CD4-positive, alpha-beta memory T cell (primary cell): ENCODE data around the gene GRIN2C. TPM values are rescaled to one million over a fixed set of nuclear protein-coding genes. Genes with fewer than 3 reads are reported as not detected.
"Not testable (repeated sequence)": the region's sequence is repeated elsewhere in the genome, so short reads cannot be mapped to it uniquely, and the experiment has no call there.

ENCODE experiments used
- CTCF ChIA-PET: fragments of 350-600 bp; sonication (Branson Sonifier 250); formaldehyde crosslinking; loops from one replicate; lab custom pipeline; 2021; ENCODE audit warnings: inconsistent platforms; ENCODE audit not compliant: partially characterized antibody; lab: Charles Lee
- POLR2A ChIA-PET: fragments of 350-600 bp; sonication (Branson Sonifier 250); formaldehyde crosslinking; loops from one replicate; lab custom pipeline; 2021; ENCODE audit not compliant: partially characterized antibody; lab: Charles Lee
- DNase-seq, 5 donors: peaks; one replicate each; pipeline versions ENCODE4 v3.0.0 to v3.0.0-alpha.2; 2020 to 2022; ENCODE audit warnings: mixed read lengths in 1 of 5
- H3K27ac ChIP-seq: one replicate; pipeline ENCODE4 v1.7.0; 2013; ENCODE audit warnings: low read depth, low read length
- H3K27me3 ChIP-seq: 2 replicates; pipeline ENCODE4 v1.7.0; 2013; ENCODE audit warnings: mild to moderate bottlenecking, low read length, moderate library complexity; ENCODE audit not compliant: insufficient read depth
- H3K36me3 ChIP-seq: 2 replicates; pipeline ENCODE4 v1.7.0; 2013; ENCODE audit warnings: mild to moderate bottlenecking, low read length, moderate library complexity; ENCODE audit not compliant: insufficient read depth
- H3K4me1 ChIP-seq: 2 replicates; pipeline ENCODE4 v1.7.0; 2013; ENCODE audit warnings: mild to moderate bottlenecking, low read length, moderate library complexity; ENCODE audit not compliant: insufficient read depth
- H3K4me3 ChIP-seq, 2 donors: one replicate each; pipeline ENCODE4 v1.7.0; 2013; ENCODE audit warnings: low read length in 2 of 2, mild to moderate bottlenecking in 1 of 2
- H3K9me3 ChIP-seq, 2 donors: one replicate each; pipeline ENCODE4 v1.7.0; 2013; ENCODE audit warnings: low read length in 2 of 2, control low read depth in 1 of 2; ENCODE audit not compliant: control insufficient read depth in 1 of 2
- H3K27ac Mint-ChIP-seq, 7 donors: one replicate each; pipeline ENCODE4 v1.8.0; 2020 to 2021; ENCODE audit warnings: mixed read lengths in 7 of 7, mild to moderate bottlenecking in 6 of 7, inconsistent platforms in 3 of 7, moderate library complexity in 3 of 7
- H3K27me3 Mint-ChIP-seq, 2 donors: one replicate each; pipeline ENCODE4 v1.8.0; 2020 to 2021; ENCODE audit warnings: mixed read lengths in 2 of 2
- H3K36me3 Mint-ChIP-seq, 2 donors: one replicate each; pipeline ENCODE4 v1.8.0; 2020 to 2021; ENCODE audit warnings: mixed read lengths in 2 of 2, inconsistent platforms in 1 of 2, mild to moderate bottlenecking in 1 of 2
- H3K4me1 Mint-ChIP-seq, 4 donors: one replicate each; pipeline ENCODE4 v1.8.0; 2020 to 2021; ENCODE audit warnings: mixed read lengths in 4 of 4, mild to moderate bottlenecking in 1 of 4
- H3K4me3 Mint-ChIP-seq, 8 donors: one replicate each; pipeline ENCODE4 v1.8.0; 2020 to 2021; ENCODE audit warnings: mixed read lengths in 8 of 8, mild to moderate bottlenecking in 7 of 8, moderate library complexity in 6 of 8, inconsistent platforms in 3 of 8
- H3K9me3 Mint-ChIP-seq, 8 donors: one replicate each; pipeline ENCODE4 v1.8.0; 2020 to 2021; ENCODE audit warnings: mixed read lengths in 8 of 8, mild to moderate bottlenecking in 5 of 8, inconsistent platforms in 3 of 8, moderate library complexity in 1 of 8
- intact Hi-C: fragments of 100-400 bp; cut with micrococcal nuclease; formaldehyde crosslinking; loops from one replicate; pipeline ENCODE4 v1.15.1; 2023
- polyA plus RNA-seq, 2 donors: library from polyadenylated mRNA; unstranded; fragments of 300-500 nt; fragmentation: Illumina TruSeq; gene quantifications; one replicate each; pipeline ENCODE4 v1.2.3, GENCODE V29; 2021
- total RNA-seq, 2 experiments: library from RNA; stranded (reverse); gene quantifications; one replicate each; pipeline ENCODE4 v1.2.3, GENCODE V29; 2021

GRIN2C gene
- total and polyA plus RNA-seq, 4 experiments from 2014 or later: 0.09 TPM; not detected in 3

GRCh38 chr17:74873037-74873873 lies 13.6 kb upstream of the GRIN2C start:
- intact Hi-C loops: loop anchor here (1.0 to 5.0 kb wide), 4 partner anchors 21 to 416 kb away; partner anchors contain the start of genes NHERF1 and SLC25A19

GRCh38 chr17:74872313-74873036 lies 12.8 kb upstream of the GRIN2C start, which contains the start of gene FDXR:
Gene FDXR, minus strand, starts transcription at chr17:74872994. Its CDS starts 50 bp downstream, at chr17:74872944.
- no peaks in the 10 kb centered on the region for H3K36me3 ChIP-seq
- peaks cover 10 to 27% (median 17%) of the 10 kb centered on the region in 4 donors for H3K4me1 Mint-ChIP-seq
- no peaks in the 10 kb centered on the region for H3K9me3 ChIP-seq
- ChIA-PET CTCF (interaction anchor here (1.0 to 1.6 kb wide), 11 partner anchors 8 to 215 kb away, joined by 3 to 11 read pairs (median 4); partner anchors contain the start of gene RAB37), POLR2A (interaction anchor here (0.7 to 3.5 kb wide), 25 partner anchors 8 to 794 kb away, joined by 3 to 20 read pairs (median 6); partner anchors contain the start of genes GGA3, GRB2, HID1 and MIF4GD)
- H3K4me3 ChIP-seq: peak within 1 kb of the TSS; percentile 79 to 84
- H3K36me3 Mint-ChIP-seq: no peaks in the 10 kb centered on the region
- H3K9me3 Mint-ChIP-seq: peaks cover 0 to 2% (median 0%) of the 10 kb centered on the region in 8 donors
- peak within 1 kb of the TSS; percentile 90 to 98 (median 98) for H3K27ac Mint-ChIP-seq
- peaks cover 22% of the 10 kb centered on the region for H3K4me1 ChIP-seq
- H3K27me3 Mint-ChIP-seq: no peaks in the 10 kb centered on the region
- intact Hi-C loops: loop anchor here (1.0 to 5.0 kb wide), 4 partner anchors 20 to 417 kb away; partner anchors contain the start of genes NHERF1 and SLC25A19
- peak within 1 kb of the TSS; percentile 90 for H3K27ac ChIP-seq
- no peaks in the 10 kb centered on the region for H3K27me3 ChIP-seq
- peak within 1 kb of the TSS; percentile 87 to 98 (median 94) for H3K4me3 Mint-ChIP-seq
- DNase-seq: no peak

More at GRCh38 chr17:74873037-74873873, 13.6 kb upstream of the GRIN2C start:
- H3K36me3 ChIP-seq: no peaks in the 10 kb centered on the region
- DNase-seq: peak; percentile 97 to 100 (median 99)
- peaks cover 22% of the 10 kb centered on the region for H3K4me1 ChIP-seq
- peak overlapping the region; percentile 90 to 98 (median 98) for H3K27ac Mint-ChIP-seq
- H3K36me3 Mint-ChIP-seq: no peaks in the 10 kb centered on the region
- H3K27me3 ChIP-seq: no peaks in the 10 kb centered on the region
- peak overlapping the region; percentile 87 to 98 (median 94) for H3K4me3 Mint-ChIP-seq
- H3K4me3 ChIP-seq: peak overlapping the region; percentile 79 to 84
- no peaks in the 10 kb centered on the region for H3K9me3 ChIP-seq
- no peaks in the 10 kb centered on the region for H3K27me3 Mint-ChIP-seq
- peak overlapping the region; percentile 90 for H3K27ac ChIP-seq
- H3K4me1 Mint-ChIP-seq: peaks cover 10 to 27% (median 17%) of the 10 kb centered on the region in 4 donors
- peaks cover 0 to 2% (median 0%) of the 10 kb centered on the region in 8 donors for H3K9me3 Mint-ChIP-seq
- POLR2A ChIA-PET: interaction anchor here (0.7 to 3.5 kb wide), 26 partner anchors 8 to 794 kb away, joined by 3 to 20 read pairs (median 6); partner anchors contain the start of genes GGA3, GRB2, HID1 and MIF4GD
- CTCF ChIA-PET: interaction anchor here (0.7 to 1.6 kb wide), 10 partner anchors 9 to 216 kb away, joined by 3 to 11 read pairs (median 4); partner anchors contain the start of gene RAB37

- H3K4me1 Mint-ChIP-seq: peaks cover 10 to 27% (median 17%) of the 10 kb centered on the region in 4 donors
- POLR2A ChIA-PET: interaction anchor here (1.5 to 2.4 kb wide), 4 partner anchors 24 to 418 kb away, joined by 4 to 12 read pairs (median 8); partner anchors contain the start of gene SLC25A19
Observed at GRCh38 chr17:74871356-74872076, 11.8 kb upstream of the GRIN2C start.

GRCh38 chr17:74870512-74870911 lies 10.8 kb upstream of the GRIN2C start:
- H3K36me3 Mint-ChIP-seq: no peaks in the 10 kb centered on the region
- ChIA-PET CTCF (interaction anchor here (0.7 to 3.1 kb wide), 5 partner anchors 9 to 213 kb away, joined by 3 to 12 read pairs (median 6); partner anchors contain the start of gene GRIN2C), POLR2A (interaction anchor here (2.4 kb wide), 1 partner anchor 129 kb away, joined by 11 read pairs; no protein-coding TSS in a partner anchor)
- no peak overlapping the region for H3K27ac ChIP-seq
- intact Hi-C loops: loop anchor here (5.0 kb wide), 1 partner anchor 162 kb away; no protein-coding TSS in a partner anchor
- peaks cover 10 to 27% (median 17%) of the 10 kb centered on the region in 4 donors for H3K4me1 Mint-ChIP-seq
- H3K36me3 ChIP-seq: no peaks in the 10 kb centered on the region
- no peaks in the 10 kb centered on the region for H3K27me3 ChIP-seq
- H3K4me3 Mint-ChIP-seq: no peak overlapping the region
- DNase-seq: no peak
- H3K27me3 Mint-ChIP-seq: no peaks in the 10 kb centered on the region
- H3K27ac Mint-ChIP-seq: no peak overlapping the region
- peaks cover 0 to 2% (median 0%) of the 10 kb centered on the region in 8 donors for H3K9me3 Mint-ChIP-seq
- no peak overlapping the region for H3K4me3 ChIP-seq
- H3K9me3 ChIP-seq: no peaks in the 10 kb centered on the region
- H3K4me1 ChIP-seq: peaks cover 22% of the 10 kb centered on the region

More at GRCh38 chr17:74871356-74872076, 11.8 kb upstream of the GRIN2C start:
- Histone ChIP-seq H3K4me3 (no peak overlapping the region), H3K9me3 (no peaks in the 10 kb centered on the region), H3K27ac (no peak overlapping the region), H3K27me3 (no peaks in the 10 kb centered on the region), H3K36me3 (no peaks in the 10 kb centered on the region), H3K4me1 (peaks cover 22% of the 10 kb centered on the region)
- CTCF ChIA-PET: interaction anchor here (0.5 to 2.0 kb wide), 5 partner anchors 10 to 404 kb away, joined by 3 to 7 read pairs (median 4); no protein-coding TSS in a partner anchor
- no peak for DNase-seq
- intact Hi-C loops: loop anchor here (5.0 kb wide), 1 partner anchor 161 kb away; no protein-coding TSS in a partner anchor
- Mint-ChIP-seq H3K27ac (peak overlapping the region in 2 of 7 donors; percentile 60 to 92), H3K27me3 (no peaks in the 10 kb centered on the region), H3K36me3 (no peaks in the 10 kb centered on the region), H3K9me3 (peaks cover 0 to 2% (median 0%) of the 10 kb centered on the region in 8 donors), H3K4me3 (peak overlapping the region; percentile 12 to 92 (median 67))

- peaks cover 22% of the 10 kb centered on the region for H3K4me1 ChIP-seq
- H3K36me3 Mint-ChIP-seq, H3K9me3 Mint-ChIP-seq, H3K4me3 ChIP-seq, DNase-seq, H3K27ac Mint-ChIP-seq, H3K27me3 ChIP-seq, H3K36me3 ChIP-seq, H3K9me3 ChIP-seq, POLR2A ChIA-PET, H3K4me3 Mint-ChIP-seq, H3K27ac ChIP-seq, H3K27me3 Mint-ChIP-seq: not testable (repeated sequence)
- CTCF ChIA-PET: interaction anchor here (0.7 to 3.1 kb wide), 4 partner anchors 10 to 212 kb away, joined by 3 to 12 read pairs (median 8); partner anchors contain the start of gene GRIN2C
- H3K4me1 Mint-ChIP-seq: peaks cover 12 to 31% (median 18%) of the 10 kb centered on the region in 4 donors
- intact Hi-C loops: loop anchor here (5.0 kb wide), 1 partner anchor 162 kb away; no protein-coding TSS in a partner anchor
Observed at GRCh38 chr17:74870028-74870427, 10.3 kb upstream of the GRIN2C start.

GRCh38 chr17:74868908-74869255 lies 9.2 kb upstream of the GRIN2C start:
- peaks cover 0 to 2% (median 0%) of the 10 kb centered on the region in 8 donors for H3K9me3 Mint-ChIP-seq
- H3K36me3 Mint-ChIP-seq: peaks cover 0 to 3% of the 10 kb centered on the region in 2 donors
- H3K36me3 ChIP-seq: no peaks in the 10 kb centered on the region
- intact Hi-C loops: no loop called here
- no peak overlapping the region for H3K27ac ChIP-seq
- peaks cover 0 to 2% of the 10 kb centered on the region in 2 donors for H3K27me3 Mint-ChIP-seq
- no peaks in the 10 kb centered on the region for H3K27me3 ChIP-seq
- ChIA-PET CTCF (interaction anchor here (1.0 to 3.1 kb wide), 3 partner anchors 9 to 212 kb away, joined by 3 to 12 read pairs (median 9); partner anchors contain the start of gene GRIN2C), POLR2A (no interaction called here)
- no peak for DNase-seq
- H3K4me3 Mint-ChIP-seq: no peak overlapping the region
- peaks cover 13 to 33% (median 19%) of the 10 kb centered on the region in 4 donors for H3K4me1 Mint-ChIP-seq
- H3K9me3 ChIP-seq: no peaks in the 10 kb centered on the region
- H3K4me1 ChIP-seq: peaks cover 23% of the 10 kb centered on the region
- no peak overlapping the region for H3K4me3 ChIP-seq
- no peak overlapping the region for H3K27ac Mint-ChIP-seq
